Activated naive CD8-positive, alpha-beta T cell treated with anti-CD3 and anti-CD28 coated beads, Interleukin-2, amount 50 U/mL, for 16 hours (primary cell): Measurements from ENCODE around the gene ARL8B.
A peak's percentile ranks its signal among the peaks of the same experiment; 100 is the strongest.
"Not testable (repeated sequence)": the region's sequence is repeated elsewhere in the genome, so short reads cannot be mapped to it uniquely, and the experiment has no call there.

Experiments used
- DNase-seq: peaks from one replicate; pipeline ENCODE4 v3.0.0-alpha.2; 2020; ENCODE audit warnings: low read depth, low spot score

Gene ARL8B

GRCh38 chr3:5122030-5122740 lies at the start of gene ARL8B:
TSS of gene ARL8B (plus strand) at chr3:5122292. CDS start at chr3:5122466, 174 bp downstream.
- DNase-seq = peak; percentile 84

- DNase-seq = no peak
Observed at GRCh38 chr3:5073374-5074085, 48.6 kb upstream of the ARL8B start.

DNA sequence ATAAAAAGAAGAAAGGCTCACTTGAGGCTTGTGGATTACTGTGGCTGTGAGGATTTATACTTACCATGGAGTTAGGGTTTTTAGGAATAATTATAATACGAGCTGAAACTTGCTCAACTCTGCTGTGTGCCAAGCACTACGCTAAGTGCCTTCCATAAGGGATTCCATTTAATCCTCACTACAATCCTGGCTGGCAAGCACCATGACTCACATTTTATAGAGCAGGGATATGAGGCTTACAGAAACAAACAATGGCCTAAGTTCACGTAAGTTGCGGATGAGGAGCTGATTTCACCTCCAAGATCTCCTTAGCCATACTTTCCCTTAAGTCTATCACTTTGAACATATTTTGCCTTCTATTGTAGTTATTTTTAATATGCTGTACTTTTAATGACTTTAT lies 43.9 kb upstream of the ARL8B start:
- DNase-seq = no peak

DNA sequence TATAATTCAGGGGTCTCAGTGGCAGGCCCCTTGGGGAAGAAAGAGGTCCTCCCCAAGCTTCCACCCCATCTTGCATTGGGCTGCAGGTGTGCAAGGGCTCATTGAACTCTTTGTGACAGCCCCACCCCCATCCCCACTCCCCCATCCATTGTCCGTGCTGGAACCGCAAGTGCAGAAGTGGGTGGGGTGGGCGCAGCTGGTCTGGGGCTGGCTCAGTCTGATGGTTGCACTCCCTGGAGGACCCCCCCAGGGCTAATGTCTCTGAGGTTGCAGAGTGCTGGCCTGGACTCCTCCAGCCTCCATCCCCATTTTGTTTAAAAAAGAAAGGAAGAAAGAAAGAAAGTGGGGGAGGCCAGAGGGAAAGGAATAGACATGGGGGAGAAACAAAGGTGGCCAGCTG lies 42.3 kb upstream of the ARL8B start:
- no peak for DNase-seq

GRCh38 chr3:5080779-5081550 lies 41.1 kb upstream of the ARL8B start:
- no peak for DNase-seq

GRCh38 chr3:5081973-5082788 lies 39.9 kb upstream of the ARL8B start:
- DNase-seq = not testable (repeated sequence)

DNA sequence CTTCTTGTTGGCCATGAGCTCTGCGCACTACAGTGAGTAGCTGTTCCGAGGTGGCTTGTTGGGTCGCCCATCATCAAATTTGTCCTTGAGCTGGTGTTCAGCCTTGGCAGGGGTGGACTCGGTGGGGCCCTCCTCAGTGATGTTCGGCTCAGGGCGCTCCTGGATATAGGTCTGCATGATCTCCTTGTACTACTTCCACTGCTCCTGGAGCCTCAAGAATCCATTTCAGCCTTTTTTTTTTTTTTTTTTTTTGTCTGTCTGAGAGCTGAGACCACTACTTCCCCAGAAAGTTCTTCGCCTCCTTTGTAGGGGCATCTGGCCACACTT lies 39.3 kb upstream of the ARL8B start:
- no peak for DNase-seq

DNA sequence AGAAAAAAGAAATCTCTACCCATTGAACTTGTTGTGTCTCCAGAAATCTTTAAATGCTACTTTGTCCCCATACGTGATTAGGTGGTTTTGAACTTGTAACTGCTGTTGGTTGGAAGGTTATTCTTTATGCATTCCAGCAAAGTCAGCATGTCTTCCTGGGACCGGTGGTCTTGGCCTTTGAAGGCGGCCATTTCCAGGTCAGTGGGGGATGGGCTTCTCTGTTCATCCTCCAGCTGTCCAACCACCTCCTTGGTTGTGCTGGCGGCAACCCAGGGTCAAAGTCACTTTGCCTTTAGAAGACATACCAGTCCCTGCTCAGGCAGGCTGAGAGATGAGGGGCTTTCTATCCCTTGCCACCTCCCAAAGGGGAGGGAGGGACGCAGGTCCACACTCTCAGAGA lies 37.9 kb upstream of the ARL8B start:
- no peak for DNase-seq

GRCh38 chr3:5086708-5087107 lies 35.4 kb upstream of the ARL8B start:
- no peak for DNase-seq

GRCh38 chr3:5087209-5087608 lies 34.9 kb upstream of the ARL8B start:
- no peak for DNase-seq

DNA sequence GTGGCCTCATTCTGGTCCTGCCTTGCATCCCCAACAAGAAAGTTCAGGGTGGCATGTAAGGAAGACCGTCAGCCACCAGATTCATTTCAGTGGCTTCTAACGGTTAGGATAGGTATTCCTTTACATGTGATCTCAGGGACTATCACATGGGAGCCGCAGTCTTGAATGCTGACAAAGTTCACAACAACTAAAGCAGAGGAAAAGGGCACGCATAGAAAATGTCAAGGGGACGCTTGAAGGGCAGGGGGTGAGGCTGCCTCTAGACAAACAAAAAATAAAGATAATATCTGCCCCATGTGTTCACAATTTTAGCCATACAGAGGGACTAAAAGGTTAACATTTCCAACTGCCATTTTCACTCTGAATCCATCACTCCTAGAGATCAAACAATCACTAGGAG lies 31.9 kb upstream of the ARL8B start:
- no peak for DNase-seq

- no peak for DNase-seq
Observed at GRCh38 chr3:5092018-5092417, 30.1 kb upstream of the ARL8B start.

GRCh38 chr3:5093731-5094130 lies 28.4 kb upstream of the ARL8B start:
- DNase-seq = no peak

DNA sequence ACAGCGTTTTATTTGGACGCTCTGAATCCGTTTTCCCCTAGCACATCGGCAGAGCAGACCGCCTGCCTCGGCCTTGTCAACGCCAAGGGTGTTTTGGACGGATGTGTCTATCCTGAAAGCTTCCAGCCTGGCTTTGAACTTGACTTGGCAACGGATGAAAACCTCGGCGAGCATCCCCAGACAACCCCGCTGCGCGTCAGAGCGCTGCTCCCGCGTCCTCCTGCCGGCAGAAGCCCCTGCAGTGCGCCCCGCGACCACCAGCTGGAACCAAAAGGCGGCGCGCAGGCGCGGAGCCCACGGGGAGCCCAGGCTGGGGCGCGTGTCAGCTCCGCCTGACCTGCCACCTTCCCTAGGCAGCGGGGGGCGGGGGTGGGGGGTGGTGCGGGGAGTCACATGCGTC lies 26.2 kb upstream of the ARL8B start:
- no peak for DNase-seq

- DNase-seq = no peak
Observed at GRCh38 chr3:5096336-5097008, 25.6 kb upstream of the ARL8B start.

- no peak for DNase-seq
Observed at GRCh38 chr3:5098346-5098745, 23.7 kb upstream of the ARL8B start.

- no peak for DNase-seq
Observed at GRCh38 chr3:5102532-5102931, 19.6 kb upstream of the ARL8B start.

DNA sequence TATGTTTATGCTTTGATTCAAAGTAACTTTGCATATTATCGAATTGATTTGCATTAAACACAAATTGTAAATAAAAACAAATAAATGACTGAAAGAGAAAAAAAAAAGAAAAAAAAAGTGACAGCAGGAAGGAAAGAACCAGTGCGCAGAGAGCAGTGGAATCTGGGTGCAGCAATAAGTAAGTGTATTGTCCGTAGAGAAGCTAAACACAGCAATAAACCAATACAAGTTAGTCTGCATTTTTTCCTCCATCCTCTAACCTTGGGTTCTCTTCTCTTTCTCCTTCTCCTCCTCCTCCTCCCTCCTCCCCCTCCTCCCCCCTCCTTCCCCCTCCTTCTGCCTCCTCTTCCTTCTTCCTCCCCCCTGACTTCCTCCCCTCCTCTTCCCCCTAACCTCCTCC lies 18.3 kb upstream of the ARL8B start:
- DNase-seq = no peak

DNA sequence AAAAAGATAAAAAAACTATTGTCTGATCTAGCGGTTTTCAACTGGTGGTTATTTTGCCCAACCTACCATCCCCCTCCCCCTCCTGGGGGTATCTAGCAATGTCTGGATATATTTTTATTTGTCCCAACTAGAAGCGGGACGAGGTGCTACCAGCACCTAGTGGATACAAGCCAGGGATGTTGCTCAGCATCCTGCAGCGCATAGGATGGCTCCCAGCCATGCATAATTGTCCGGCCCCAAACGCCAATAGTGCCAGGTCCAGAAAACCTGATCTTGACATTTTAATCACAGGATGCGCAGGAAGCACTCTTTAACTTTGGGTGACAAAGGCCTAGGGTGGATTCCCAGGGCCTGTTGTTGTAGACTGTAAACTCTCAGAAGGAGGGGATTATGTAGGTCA lies 17.0 kb upstream of the ARL8B start:
- DNase-seq = no peak

DNA sequence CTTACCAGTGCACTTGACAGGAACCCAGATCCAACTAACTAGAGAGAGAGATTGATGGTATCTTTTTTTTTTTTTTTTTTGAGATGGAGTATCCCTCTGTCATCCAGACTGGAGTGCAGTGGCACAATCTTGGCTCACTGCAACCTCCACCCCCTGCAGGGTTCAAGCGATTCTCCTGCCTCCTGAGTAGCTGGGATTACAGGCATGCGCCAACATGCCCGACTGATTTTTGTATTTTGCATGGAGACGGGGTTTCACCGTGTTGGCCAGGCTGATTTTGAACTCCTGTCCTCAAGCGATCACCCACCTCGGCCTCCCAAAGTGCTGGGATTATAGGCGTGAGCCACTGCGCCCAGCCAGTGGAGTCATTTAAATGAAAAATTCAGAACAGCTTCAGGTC lies 15.7 kb upstream of the ARL8B start:
- DNase-seq = not testable (repeated sequence)

GRCh38 chr3:5106933-5107334 lies 15.2 kb upstream of the ARL8B start:
- DNase-seq = not testable (repeated sequence)
